K562 (cell line): ENCODE measurements around the gene LRRC14B.

Experiments
- BMI1 ChIP-seq: fragments of 150-350 bp; IDR thresholded peaks from 2 replicates; pipeline ENCODE4 v1.6.1; 2014; ENCODE audit warnings: low read length
- CTCF ChIP-seq, 3 experiments: IDR thresholded peaks in 2 of 3; conservative IDR thresholded peaks in 1 of 3; 2 replicates each; pipeline ENCODE4 v1.5.1; 2011 to 2012; ENCODE audit warnings: low read length in 3 of 3, mild to moderate bottlenecking in 3 of 3, control low read depth in 2 of 3, improper control_type of control experiment in 1 of 3, inconsistent platforms in 1 of 3, low read depth in 1 of 3, mixed read lengths in 1 of 3, moderate library complexity in 1 of 3; ENCODE audit not compliant: insufficient read depth in 2 of 3
- FOXK2 ChIP-seq, 2 experiments: fragments of 450-650 bp; IDR thresholded peaks in 1 of 2; conservative IDR thresholded peaks in 1 of 2; 2 replicates each; pipeline ENCODE4 v1.6.1; 2016; ENCODE audit warnings: low read depth in 2 of 2, mild to moderate bottlenecking in 1 of 2
- MAX ChIP-seq: sonication (generic); formaldehyde crosslinking; IDR thresholded peaks from 2 replicates; pipeline ENCODE4 v1.9.0; 2022; ENCODE audit warnings: mild to moderate bottlenecking, missing genetic modification reagents
- POLR2A ChIP-seq: fragments of 450-650 bp; conservative IDR thresholded peaks from 2 replicates; pipeline ENCODE4 v1.6.1; 2016
- POLR2AphosphoS2 ChIP-seq: IDR thresholded peaks from 2 replicates; pipeline ENCODE4 v1.6.1; 2012; ENCODE audit warnings: low read length, improper control_type of control experiment
- RAD21 ChIP-seq, 2 experiments: fragments of 250-450 bp in 1 of 2; fragments of 450-650 bp in 1 of 2; sonication (Bioruptor Pico) in 1 of 2; formaldehyde crosslinking in 1 of 2; IDR thresholded peaks in 1 of 2; conservative IDR thresholded peaks in 1 of 2; 2 replicates each; pipeline versions ENCODE4 v1.4.0 to v1.8.0; 2020 to 2022; ENCODE audit warnings: mild to moderate bottlenecking in 2 of 2, moderate library complexity in 1 of 2
- REST ChIP-seq, 2 experiments: fragments of 450-650 bp; formaldehyde crosslinking in 1 of 2; IDR thresholded peaks; 2 replicates each; pipeline versions ENCODE4 v1.4.0 to v1.6.1; 2014 to 2020; ENCODE audit warnings: mild to moderate bottlenecking in 2 of 2, borderline replicate concordance in 1 of 2, low read depth in 1 of 2
- SAP30 ChIP-seq: fragments of 200-600 bp; sonication (generic); IDR thresholded peaks from 2 replicates; pipeline ENCODE4 v1.6.1; 2012; ENCODE audit warnings: borderline replicate concordance, low read depth, mild to moderate bottlenecking, moderate library complexity, low read length, control low read depth, inconsistent platforms; ENCODE audit not compliant: insufficient read depth, poor library complexity, severe bottlenecking
- THRAP3 ChIP-seq: fragments of 450-650 bp; IDR thresholded peaks from 2 replicates; pipeline ENCODE4 v1.6.1; 2016; ENCODE audit warnings: mild to moderate bottlenecking, inconsistent platforms, borderline replicate concordance
- ZBTB2 ChIP-seq: fragments of 450-650 bp; IDR thresholded peaks from 2 replicates; pipeline ENCODE4 v1.6.1; 2016; ENCODE audit warnings: antibody characterized with exemption
- ZFP36 ChIP-seq: fragments of 150-350 bp; IDR thresholded peaks from 2 replicates; pipeline ENCODE4 v1.6.1; 2018; ENCODE audit warnings: low read length, low read depth; ENCODE audit not compliant: partially characterized antibody
- ZNF668 ChIP-seq: fragments of 250-450 bp; sonication (Bioruptor Pico); IDR thresholded peaks from 2 replicates; pipeline ENCODE4 v1.8.0; 2022; ENCODE audit warnings: mild to moderate bottlenecking, inconsistent platforms
- ZNF764 ChIP-seq: fragments of 250-450 bp; sonication (Bioruptor Pico); IDR thresholded peaks from 2 replicates; pipeline ENCODE4 v1.4.0; 2020; ENCODE audit warnings: low read depth, mild to moderate bottlenecking, moderate library complexity

DNA sequence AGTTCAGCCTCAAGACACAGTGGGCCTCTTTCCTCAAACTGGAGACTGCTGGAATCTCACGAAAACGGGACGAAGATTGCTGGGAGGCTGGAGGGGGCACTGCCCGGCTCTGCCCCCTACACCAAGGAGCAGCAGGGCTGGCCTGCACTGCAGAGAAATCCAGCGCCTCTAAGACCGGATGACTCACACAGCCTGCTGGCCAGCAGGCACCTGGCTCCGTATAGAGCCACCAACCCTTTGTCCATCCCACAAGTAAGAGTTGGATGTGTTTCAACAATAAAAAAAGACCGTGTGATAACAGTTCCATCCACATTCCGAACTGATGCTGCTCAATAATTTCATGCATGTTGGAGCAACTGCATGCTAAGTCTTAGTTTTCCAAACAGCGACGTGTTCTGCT, 15.1 kb downstream of the LRRC14B start:
- TF ChIP-seq RAD21 (CRISPR knock-in tag; conservative IDR thresholded peaks at IDR 0.05 in 1 of 2, IDR thresholded peaks at IDR 0.05 in 1 of 2) (no peak), POLR2A (no peak), SAP30 (no peak), CTCF (IDR thresholded peaks at IDR 0.05 in 2 of 3, conservative IDR thresholded peaks at IDR 0.05 in 1 of 3; ENCODE audit: insufficient read depth in 2 of 3, low read depth in 1 of 3, low read length in 3 of 3) (no peak), MAX (no peak), FOXK2 (conservative IDR thresholded peaks at IDR 0.05 in 1 of 2, IDR thresholded peaks at IDR 0.05 in 1 of 2; ENCODE audit: low read depth in 2 of 2) (no peak), BMI1 (no peak), ZFP36 (no peak), POLR2AphosphoS2 (no peak), ZNF668 (CRISPR knock-in tag) (no peak), ZBTB2 (no peak), THRAP3 (no peak), ZNF764 (CRISPR knock-in tag) (no peak), REST (IDR thresholded peaks at IDR 0.05; ENCODE audit: borderline replicate concordance) (no peak), REST (CRISPR knock-in tag; IDR thresholded peaks at IDR 0.05; ENCODE audit: low read depth) (no peak)
